ENCODE results near the gene EYS. TPM values are rescaled to one million over a fixed set of nuclear protein-coding genes. Genes with fewer than 3 reads are reported as not detected.
A peak's percentile ranks its signal among the peaks of the same experiment; 100 is the strongest.

EYS gene
- total and polyA plus RNA-seq, 2 of the 8 experiments (the other 6 are each of a cell fraction or from before 2014, with no cell fraction given), result 0.05 to 0.13 TPM

GRCh38 chr6:64376394-64376793, 1330.6 kb downstream of the EYS start:
- Histone ChIP-seq H3K56ac (replicated peaks; ENCODE audit: insufficient read length, low read depth, low read length) (no peak overlapping the region), H2BK15ac (ENCODE audit: low read length) (no peak overlapping the region), H2BK120ac (replicated peaks; ENCODE audit: low read depth, low read length) (no peak overlapping the region), H2BK5ac (ENCODE audit: low read depth, low read length) (no peak overlapping the region), H3K4ac (replicated peaks; ENCODE audit: insufficient read length, low read depth, low read length) (no peak overlapping the region), H4K91ac (replicated peaks; ENCODE audit: insufficient read length, low read length) (no peak overlapping the region), H3K4me1 (replicated peaks in 1 of 4; ENCODE audit: control insufficient read depth in 3 of 4, insufficient read depth in 4 of 4, low read length in 3 of 4) (no peaks in the 10 kb centered on the region; a peak in 1 of 7 replicates), H3K14ac (ENCODE audit: insufficient read length) (no peak overlapping the region), H3K79me1 (ENCODE audit: low read depth, low read length) (no peaks in the 10 kb centered on the region), H2AFZ (ENCODE audit: low read length) (peak overlapping the region; percentile 84), H2AK5ac (ENCODE audit: low read depth, low read length) (no peak overlapping the region), H3K4me3 (ENCODE audit: extremely low read depth in 1 of 4, insufficient read depth in 2 of 4, low read depth in 3 of 4, low read length in 4 of 4) (no peak overlapping the region), H3K79me2 (ENCODE audit: control insufficient read depth in 1 of 2, insufficient read depth in 2 of 2, low read length in 2 of 2) (no peaks in the 10 kb centered on the region), H3K23me2 (ENCODE audit: low read depth, low read length) (no peaks in the 10 kb centered on the region), H3K27ac (ENCODE audit: low read depth, low read length) (no peak overlapping the region), H3K4me2 (ENCODE audit: insufficient read depth in 1 of 2, low read depth in 2 of 2, low read length in 2 of 2) (no peak overlapping the region), H3K23ac (ENCODE audit: insufficient read length) (no peak overlapping the region), H4K20me1 (replicated peaks in 1 of 2; ENCODE audit: control insufficient read depth in 1 of 2, insufficient read depth in 2 of 2, low read length in 2 of 2) (no peaks in the 10 kb centered on the region), H3K36me3 (ENCODE audit: control insufficient read depth in 2 of 4, insufficient read depth in 4 of 4, low read length in 3 of 4) (no peaks in the 10 kb centered on the region), H3K9me3 (ENCODE audit: insufficient read depth in 2 of 2, low read depth in 1 of 2, low read length in 1 of 2) (no peaks in the 10 kb centered on the region), H2BK12ac (ENCODE audit: low read depth, low read length) (no peak overlapping the region; the same call in 1 of the 2 replicates), H3K18ac (ENCODE audit: extremely low read depth, low read length) (no peak overlapping the region), H3K9ac (replicated peaks in 1 of 4; ENCODE audit: extremely low read depth in 1 of 4, low read depth in 3 of 4, low read length in 3 of 4) (no peak overlapping the region), H2BK20ac (ENCODE audit: low read length) (no peak overlapping the region), H4K8ac (ENCODE audit: extremely low read depth, insufficient read depth, low read length) (no peak overlapping the region), H3K27me3 (replicated peaks in 1 of 4; ENCODE audit: control insufficient read depth in 3 of 4, extremely low read depth in 1 of 4, insufficient read depth in 3 of 4, low read length in 3 of 4) (no peaks in the 10 kb centered on the region), H4K5ac (ENCODE audit: insufficient read length, low read depth, low read length) (no peak overlapping the region)
- FAIRE-seq (peak; percentile 50), DNase-seq (ENCODE audit: low read depth in 1 of 2, low spot score in 2 of 2) (peak in 1 of 2 experiments; percentile 29)
- WGBS, 2 experiments (ENCODE audit: extremely low coverage in 1 of 2, insufficient coverage in 1 of 2, insufficient read length in 1 of 2, insufficient replicate concordance in 2 of 2, low coverage in 1 of 2, low lambda C conversion rate in 2 of 2, missing lambda C conversion rate in 1 of 2), result 68% methylated on average over 5 of the region's 5 CpGs; no CpG with 5 or more reads in 1 of the 2 experiments
- ChIA-PET POLR2A (ENCODE audit: partially characterized antibody) (no interaction called here), CTCF (ENCODE audit: partially characterized antibody) (interaction anchor here (1.0 kb wide), 1 partner anchor 14 kb away, joined by 3 read pairs; no protein-coding TSS in a partner anchor)
- no peak for TF ChIP-seq GABPA (IDR thresholded peaks at IDR 0.05; ENCODE audit: borderline replicate concordance, insufficient read depth, low read length)
- no peak for TF ChIP-seq POLR2A (IDR thresholded peaks at IDR 0.05; ENCODE audit: control extremely low read depth in 1 of 2, low read depth in 2 of 2, low read length in 2 of 2)
- no peak for TF ChIP-seq CEBPB (IDR thresholded peaks at IDR 0.05; ENCODE audit: low read depth, low read length)
- 0 out of 2 replicates have a peak, but pooled peaks have one; percentile 30 for TF ChIP-seq JUN (IDR thresholded peaks at IDR 0.05; ENCODE audit: low read depth, low read length)
- no peak for TF ChIP-seq CHD2 (IDR thresholded peaks at IDR 0.05; ENCODE audit: low read length)
- no peak for TF ChIP-seq HDAC2 (IDR thresholded peaks at IDR 0.05; ENCODE audit: borderline replicate concordance in 1 of 2, low read depth in 2 of 2, low read length in 2 of 2)
- TF ChIP-seq JUND (IDR thresholded peaks at IDR 0.05; ENCODE audit: low read length), result 0 out of 2 replicates have a peak, but pooled peaks have one; percentile 39
- TF ChIP-seq YY1 (IDR thresholded peaks at IDR 0.05; ENCODE audit: low read depth, low read length), result no peak
- TF ChIP-seq BACH1 (IDR thresholded peaks at IDR 0.05; ENCODE audit: low read length), result no peak
- TF ChIP-seq CHD1 (IDR thresholded peaks at IDR 0.05; ENCODE audit: low read depth, low read length), result no peak
- no peak for TF ChIP-seq SRF (IDR thresholded peaks at IDR 0.05; ENCODE audit: low read depth, low read length)
- TF ChIP-seq RFX5 (IDR thresholded peaks at IDR 0.05; ENCODE audit: borderline replicate concordance, low read depth, low read length), result no peak
- no peak for TF ChIP-seq MAFK (IDR thresholded peaks at IDR 0.05; ENCODE audit: low read depth, low read length)
- TF ChIP-seq TEAD4 (IDR thresholded peaks at IDR 0.05; ENCODE audit: low read depth, low read length), result peak; percentile 92
- no peak for TF ChIP-seq EP300 (IDR thresholded peaks at IDR 0.05; ENCODE audit: borderline replicate concordance in 1 of 2, low read depth in 2 of 2, low read length in 2 of 2)
- TF ChIP-seq SP2 (IDR thresholded peaks at IDR 0.05; ENCODE audit: low read length), result no peak

Data from H1 (cell line).